ENCODE results near the gene SMARCD3.

DNA sequence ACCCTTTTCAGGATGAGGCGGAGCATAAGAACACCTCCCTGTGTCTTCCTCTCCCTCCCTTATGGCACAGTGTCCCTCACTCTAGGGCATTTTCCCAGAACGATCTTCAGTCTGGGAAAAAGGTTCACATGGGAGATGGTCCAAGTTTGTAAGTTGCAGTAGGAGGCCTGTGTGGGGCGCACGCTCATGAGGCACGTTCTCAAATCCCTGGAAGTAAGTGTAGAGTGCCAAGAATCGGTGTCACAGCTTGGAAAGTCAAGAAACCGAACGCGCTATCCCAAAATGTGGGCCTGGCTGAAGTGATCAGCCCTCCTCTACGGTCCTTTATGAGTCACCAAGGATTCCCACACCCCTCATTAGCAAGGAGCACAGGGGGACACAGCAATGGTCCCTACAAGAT lies 23.9 kb upstream of the SMARCD3 start:
- TF ChIP-seq, protein P1, sequence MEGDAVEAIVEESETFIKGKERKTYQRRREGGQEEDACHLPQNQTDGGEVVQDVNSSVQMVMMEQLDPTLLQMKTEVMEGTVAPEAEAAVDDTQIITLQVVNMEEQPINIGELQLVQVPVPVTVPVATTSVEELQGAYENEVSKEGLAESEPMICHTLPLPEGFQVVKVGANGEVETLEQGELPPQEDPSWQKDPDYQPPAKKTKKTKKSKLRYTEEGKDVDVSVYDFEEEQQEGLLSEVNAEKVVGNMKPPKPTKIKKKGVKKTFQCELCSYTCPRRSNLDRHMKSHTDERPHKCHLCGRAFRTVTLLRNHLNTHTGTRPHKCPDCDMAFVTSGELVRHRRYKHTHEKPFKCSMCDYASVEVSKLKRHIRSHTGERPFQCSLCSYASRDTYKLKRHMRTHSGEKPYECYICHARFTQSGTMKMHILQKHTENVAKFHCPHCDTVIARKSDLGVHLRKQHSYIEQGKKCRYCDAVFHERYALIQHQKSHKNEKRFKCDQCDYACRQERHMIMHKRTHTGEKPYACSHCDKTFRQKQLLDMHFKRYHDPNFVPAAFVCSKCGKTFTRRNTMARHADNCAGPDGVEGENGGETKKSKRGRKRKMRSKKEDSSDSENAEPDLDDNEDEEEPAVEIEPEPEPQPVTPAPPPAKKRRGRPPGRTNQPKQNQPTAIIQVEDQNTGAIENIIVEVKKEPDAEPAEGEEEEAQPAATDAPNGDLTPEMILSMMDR (IDR thresholded peaks at IDR 0.05) = no peak
- TF ChIP-seq POLR2A (IDR thresholded peaks at IDR 0.05; ENCODE audit: low read depth) = no peak

Measured in esophagus muscularis mucosa (tissue), 3 donors.